HG03280 (cell line): Measurements from ENCODE around the gene PPP1R37.

Experiments used
- ATAC-seq: cut with Tn5 transposase; IDR thresholded peaks from one replicate; pipeline ENCODE4 v1.9.1; 2021; ENCODE audit warnings: mild to moderate bottlenecking, moderate library complexity; ENCODE audit not compliant: unreplicated experiment

The PPP1R37 gene

GRCh38 chr19:45150751-45151281, 57.8 kb downstream of the PPP1R37 start:
- ATAC-seq, result no peak

- ATAC-seq, result no peak
These were observed 58.3 kb downstream of the PPP1R37 start for GRCh38 chr19:45151320-45151719.

- ATAC-seq, result no peak
These were observed 59.0 kb downstream of the PPP1R37 start for GRCh38 chr19:45151821-45152503.

DNA sequence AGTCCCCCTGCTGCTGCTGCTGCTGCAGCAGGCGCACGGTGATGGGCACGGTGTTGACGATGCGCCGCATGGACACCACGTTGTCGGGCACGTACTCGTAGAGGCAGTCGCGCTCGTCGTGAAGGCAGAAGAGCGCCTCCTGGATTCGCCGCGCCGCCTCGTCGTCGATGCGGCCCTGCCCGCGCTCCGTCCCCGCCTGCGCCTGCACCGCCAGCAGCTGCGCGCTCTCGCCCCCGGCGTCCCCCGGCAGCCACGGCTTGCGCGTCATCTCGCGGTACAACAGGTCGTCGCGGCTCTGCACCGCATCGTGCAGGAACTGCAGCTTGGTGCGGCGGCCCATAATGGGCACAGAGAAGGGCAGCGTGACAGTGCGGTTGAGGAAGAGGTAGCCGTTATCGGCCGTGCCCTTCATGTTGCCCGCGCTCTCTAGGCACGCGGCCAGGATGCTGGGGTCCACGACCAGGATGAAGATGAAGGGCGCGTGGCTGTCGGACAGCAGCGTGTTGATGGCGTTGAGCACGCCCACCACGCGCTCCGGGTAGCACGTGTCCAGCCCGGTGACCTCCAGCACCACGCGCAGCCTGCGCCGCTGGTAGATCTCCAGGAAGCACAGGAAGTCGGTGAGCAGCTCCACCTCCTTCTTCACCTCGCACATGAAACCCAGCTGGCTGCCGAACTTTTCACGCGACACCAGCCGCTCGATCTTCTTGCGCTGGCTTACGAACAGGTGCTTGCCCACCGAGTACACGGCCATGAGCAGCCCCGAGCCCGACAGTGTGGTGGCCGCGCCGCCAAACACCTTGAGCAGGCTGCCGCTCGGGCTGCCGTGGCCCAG, 59.7 kb downstream of the PPP1R37 start:
- ATAC-seq, result no peak

DNA sequence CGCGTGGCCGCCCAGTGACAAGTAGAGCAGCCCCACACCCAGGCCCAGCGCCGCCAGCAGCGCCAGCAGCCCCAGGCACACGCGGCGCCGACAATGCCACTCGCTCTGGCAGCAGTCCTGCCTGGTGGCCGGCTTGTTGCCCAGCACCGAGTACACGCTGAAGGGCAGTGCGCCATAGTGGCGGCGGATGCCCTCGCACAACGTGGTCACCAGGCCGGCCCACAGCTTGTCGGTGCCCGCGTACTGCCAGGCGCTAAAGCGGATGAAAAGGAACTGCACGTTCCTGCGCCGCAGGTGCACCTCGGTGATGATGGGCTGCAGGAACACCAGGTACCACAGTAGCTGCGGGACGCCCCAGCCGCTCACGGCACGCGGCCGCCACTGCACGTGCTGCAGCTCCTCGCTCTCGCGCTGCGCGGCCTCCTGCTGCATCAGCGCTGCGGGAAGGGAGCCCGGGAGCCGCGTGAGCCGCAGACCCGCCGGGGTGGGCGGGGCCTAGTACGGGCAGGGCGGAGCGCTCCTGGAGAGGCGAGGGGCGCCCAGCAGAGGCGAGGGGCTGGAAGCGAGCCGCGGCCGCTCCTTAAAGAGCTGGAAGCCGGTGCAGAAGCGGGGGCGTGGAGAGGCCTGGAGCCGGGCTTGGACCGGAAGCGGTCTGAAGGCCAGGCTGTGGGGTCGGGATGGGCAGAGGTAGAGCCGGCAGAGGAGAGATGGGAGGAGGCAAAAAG, 60.5 kb downstream of the PPP1R37 start:
- no peak for ATAC-seq

GRCh38 chr19:45154064-45154827, 61.3 kb downstream of the PPP1R37 start:
- ATAC-seq, result no peak

GRCh38 chr19:45156011-45156630, 63.1 kb downstream of the PPP1R37 start:
- no peak for ATAC-seq

- no peak for ATAC-seq
These were observed 63.8 kb downstream of the PPP1R37 start for GRCh38 chr19:45156751-45157150.

DNA sequence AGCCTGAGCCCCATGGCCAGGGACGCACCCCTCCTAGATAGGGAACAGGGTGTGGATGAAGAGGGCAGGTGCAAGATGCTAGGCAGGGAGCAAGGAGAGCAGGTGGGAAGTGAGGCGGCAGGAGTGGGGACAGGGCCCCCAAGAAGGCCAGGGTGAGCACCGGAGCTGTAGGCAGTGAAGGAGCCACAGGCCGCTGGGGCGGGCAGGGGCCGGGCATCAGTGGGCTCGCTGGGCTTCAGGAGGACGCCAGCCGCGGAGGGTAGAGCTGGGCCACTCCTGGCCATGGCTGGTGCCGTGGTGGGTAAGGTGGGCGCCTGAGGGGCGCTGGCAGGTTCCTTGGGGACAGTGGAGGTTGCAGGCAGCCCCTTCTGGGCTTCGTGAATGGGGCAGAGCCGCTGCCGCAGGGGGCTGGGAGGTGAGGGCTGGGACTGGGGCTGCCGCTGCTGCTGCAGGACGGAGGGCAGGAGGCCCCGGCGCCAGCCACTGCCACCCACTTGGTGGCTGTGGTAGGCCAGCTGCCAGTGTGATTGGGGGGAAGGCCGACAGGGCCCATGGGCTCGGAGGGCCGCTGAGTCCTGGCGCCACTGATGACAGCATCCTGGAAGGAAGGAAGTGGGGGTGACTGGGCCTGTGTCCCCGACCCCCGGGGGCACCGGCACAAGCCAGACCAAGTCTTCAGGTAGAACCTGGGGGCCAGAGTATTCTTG, 65.7 kb downstream of the PPP1R37 start:
- ATAC-seq, result no peak

DNA sequence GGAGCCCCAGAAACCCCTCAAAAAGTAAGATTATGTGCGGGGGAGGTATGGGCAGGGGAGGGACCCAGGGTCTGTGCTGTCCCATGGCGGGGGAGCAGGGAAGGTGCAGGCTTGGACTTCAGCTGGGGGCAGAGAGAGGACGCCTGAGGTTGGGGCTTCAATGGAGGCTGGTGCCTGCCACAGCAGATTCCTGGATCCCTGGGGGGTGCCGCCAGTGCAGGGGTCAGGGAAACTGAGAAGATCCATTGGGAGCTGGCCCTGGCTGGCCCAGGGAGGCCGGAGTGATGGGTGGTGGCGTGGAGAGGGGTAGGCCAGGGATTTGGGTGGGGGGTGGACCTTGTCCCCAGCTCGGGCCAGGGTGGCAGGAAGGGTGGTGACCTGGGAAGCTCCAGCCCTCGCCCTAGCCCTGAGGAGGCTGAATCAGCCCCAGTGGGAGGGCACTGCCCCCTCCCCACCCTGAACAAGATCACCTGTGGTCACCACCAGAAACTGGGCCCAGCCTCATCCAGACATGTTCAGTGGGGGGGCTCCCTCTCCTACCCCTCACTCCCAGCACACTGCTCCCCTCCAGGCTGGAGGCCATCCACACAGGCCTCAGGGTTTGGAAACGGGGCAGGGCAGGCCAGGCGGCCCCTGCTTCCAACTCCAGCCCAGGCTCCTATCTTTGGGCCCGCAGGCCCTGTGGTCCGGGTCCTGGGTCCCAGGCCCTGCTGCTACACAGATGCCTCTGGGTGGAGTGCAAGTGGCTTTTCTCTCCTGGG, 66.4 kb downstream of the PPP1R37 start:
- ATAC-seq, result no peak

DNA sequence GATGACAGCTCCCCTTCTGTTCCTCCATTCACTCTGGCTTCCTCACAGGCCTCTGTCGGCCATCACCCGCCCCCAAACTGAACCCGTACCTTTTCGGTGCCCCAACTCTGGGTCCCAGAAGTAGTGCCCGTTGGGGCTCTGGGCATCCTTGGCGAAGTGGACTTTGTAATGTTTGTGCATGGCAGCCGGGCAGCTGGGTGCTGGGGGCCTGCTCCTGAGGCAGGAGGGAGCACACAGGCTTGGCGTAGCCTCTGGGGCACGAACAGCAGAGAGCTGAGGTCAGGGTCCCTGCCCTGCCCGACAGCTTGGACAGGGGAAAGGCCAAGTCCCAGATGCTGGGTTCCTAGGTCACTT, 67.0 kb downstream of the PPP1R37 start:
- no peak for ATAC-seq

DNA sequence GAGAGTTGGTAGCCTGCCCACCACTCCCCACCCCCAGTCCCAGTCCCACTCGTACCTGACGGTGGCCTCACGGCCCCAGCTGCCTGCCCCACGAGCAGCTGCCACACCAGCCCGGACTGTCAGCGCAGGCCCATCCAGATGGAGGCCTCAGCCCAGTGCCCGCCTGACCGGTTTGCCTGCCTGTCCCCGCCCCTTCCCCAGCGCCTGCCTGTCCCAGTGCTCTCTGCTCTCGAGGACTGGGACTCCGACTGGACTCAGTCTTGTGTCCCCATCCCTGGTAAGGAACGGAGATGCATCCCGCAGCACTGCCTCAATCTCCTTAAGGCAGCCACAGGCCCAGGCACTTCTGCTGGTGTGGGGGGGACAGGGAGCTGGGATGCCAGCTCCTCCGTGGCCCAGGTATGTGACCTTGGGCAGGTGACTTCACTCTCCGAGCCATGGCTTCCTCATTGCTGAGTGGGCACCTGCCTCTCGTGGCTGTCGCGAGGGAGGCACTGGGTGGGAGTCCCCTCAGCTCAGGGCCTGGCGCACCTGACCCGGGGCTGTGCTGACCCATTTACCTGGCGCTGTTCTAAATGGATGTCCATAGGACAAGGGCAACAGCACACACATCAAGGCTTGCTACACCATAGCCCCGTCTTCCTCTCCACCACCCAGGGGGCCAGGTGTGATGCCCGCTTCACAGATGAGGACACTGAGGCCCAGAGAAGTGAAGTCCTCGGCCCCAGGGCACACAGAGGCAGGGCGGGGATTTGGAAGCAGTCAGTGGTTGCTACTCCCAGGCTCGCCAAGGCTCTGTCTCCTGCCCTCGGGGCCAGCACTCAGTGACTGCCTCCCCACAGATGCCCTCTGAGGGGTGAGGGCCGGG, 68.1 kb downstream of the PPP1R37 start, which contains the start of gene NKPD1:
TSS of gene NKPD1 (minus strand) at position 113 of the 868 bp plus-strand sequence. CDS start 832 bp downstream, outside the sequence.
- ATAC-seq, result no peak

GRCh38 chr19:45161738-45162607, 69.0 kb downstream of the PPP1R37 start:
- no peak for ATAC-seq

GRCh38 chr19:45162608-45163143, 69.7 kb downstream of the PPP1R37 start:
- ATAC-seq, result no peak

GRCh38 chr19:45163156-45163555, 70.2 kb downstream of the PPP1R37 start:
- no peak for ATAC-seq

DNA sequence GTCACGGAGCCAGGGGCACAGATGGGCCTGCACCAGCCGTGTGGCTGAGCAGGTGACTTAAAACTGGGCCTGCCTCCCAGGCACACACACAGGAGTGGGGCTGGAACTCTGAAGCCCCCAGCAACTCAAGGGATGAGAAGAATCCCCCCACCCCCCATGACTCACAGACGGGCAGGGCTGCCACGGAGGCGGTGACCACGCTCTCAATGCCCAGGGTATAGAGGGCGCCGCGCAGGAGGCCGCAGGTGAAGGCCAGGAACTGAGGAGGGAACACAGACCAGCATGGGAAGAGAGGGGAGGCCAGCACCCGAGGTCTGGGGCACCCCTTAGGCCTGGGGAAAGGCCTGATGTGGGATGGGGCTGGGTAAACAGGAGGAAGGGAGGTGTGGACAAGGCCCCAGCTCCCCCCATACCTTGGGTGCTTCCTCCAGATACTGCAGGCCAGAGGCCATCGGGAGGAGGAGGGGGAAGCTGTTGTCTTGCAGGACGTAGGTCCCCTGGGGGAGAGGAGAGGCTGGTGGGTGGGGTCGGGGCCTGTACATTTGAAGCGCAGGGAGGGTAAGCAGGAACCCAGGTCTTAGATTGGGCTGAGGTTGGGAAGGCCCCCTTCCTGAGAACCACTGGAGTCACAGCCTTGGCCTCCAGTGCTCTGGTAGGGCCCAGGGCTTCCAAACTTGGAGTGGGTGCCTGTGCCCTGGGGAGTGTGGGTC, 70.9 kb downstream of the PPP1R37 start:
- ATAC-seq, result no peak
